HCT116 (cell line): ENCODE data around the gene BBS2.

Experiments used
- CBX3 ChIP-seq: IDR thresholded peaks from 2 replicates; pipeline ENCODE4 v1.6.1; 2012; ENCODE audit warnings: low read depth
- CEBPB ChIP-seq: IDR thresholded peaks from 2 replicates; pipeline ENCODE4 v1.6.1; 2012; ENCODE audit warnings: low read depth
- CTCF ChIP-seq, 3 experiments: fragments of 200-600 bp in 1 of 3; sonication (generic) in 1 of 3; IDR thresholded peaks in 2 of 3; conservative IDR thresholded peaks in 1 of 3; 2 replicates each; pipeline ENCODE4 v1.5.1; 2012 to 2017; ENCODE audit warnings: low read depth in 2 of 3, low read length in 2 of 3, antibody characterized with exemption in 1 of 3, borderline replicate concordance in 1 of 3, control low read depth in 1 of 3, mild to moderate bottlenecking in 1 of 3, mixed read lengths in 1 of 3, mixed run types in 1 of 3, moderate library complexity in 1 of 3; ENCODE audit not compliant: insufficient read depth in 1 of 3
- EZH2 ChIP-seq: fragments of 200-600 bp; sonication (generic); IDR thresholded peaks from 2 replicates; pipeline ENCODE4 v1.6.1; 2017; ENCODE audit warnings: antibody characterized with exemption, mixed run types
- EZH2phosphoT487 ChIP-seq: fragments of 200-600 bp; IDR thresholded peaks from 2 replicates; pipeline ENCODE4 v1.6.1; 2018; ENCODE audit warnings: antibody characterized with exemption, borderline replicate concordance
- JUND ChIP-seq: IDR thresholded peaks from 2 replicates; pipeline ENCODE4 v1.6.1; 2012
- POLR2A ChIP-seq: IDR thresholded peaks from 2 replicates; pipeline ENCODE4 v1.7.0; 2011; ENCODE audit warnings: borderline replicate concordance; ENCODE audit not compliant: insufficient read depth, insufficient read length; ENCODE audit errors: extremely low read depth
- POLR2AphosphoS5 ChIP-seq: IDR thresholded peaks from 2 replicates; pipeline ENCODE4 v1.6.1; 2011; ENCODE audit warnings: mild to moderate bottlenecking, low read depth, low read length, moderate library complexity
- RAD21 ChIP-seq: IDR thresholded peaks from 2 replicates; pipeline ENCODE4 v1.6.1; 2012; ENCODE audit warnings: low read depth, mild to moderate bottlenecking
- SRF ChIP-seq: IDR thresholded peaks from 2 replicates; pipeline ENCODE4 v1.6.1; 2012; ENCODE audit warnings: low read depth
- ZFX ChIP-seq: fragments of 450-650 bp; IDR thresholded peaks from 2 replicates; pipeline ENCODE4 v1.6.1; 2017
- ZNF274 ChIP-seq: fragments of 200-500 bp; sonication (Bioruptor generic); IDR thresholded peaks from 2 replicates; pipeline ENCODE4 v1.6.1; 2014; ENCODE audit warnings: mild to moderate bottlenecking, low read depth, low read length, inconsistent platforms

GRCh38 chr16:56561126-56561525 is 41.3 kb upstream of the BBS2 start:
- TF ChIP-seq CTCF (IDR thresholded peaks at IDR 0.05 in 2 of 3, conservative IDR thresholded peaks at IDR 0.05 in 1 of 3; ENCODE audit: borderline replicate concordance in 1 of 3, insufficient read depth in 1 of 3, low read depth in 2 of 3, low read length in 2 of 3), result no peak
- no peak for TF ChIP-seq EZH2phosphoT487
- TF ChIP-seq ZFX, result no peak
- no peak for TF ChIP-seq POLR2A
- TF ChIP-seq EZH2, result no peak
- no peak for TF ChIP-seq RAD21
- no peak for TF ChIP-seq JUND
- TF ChIP-seq SRF, result no peak
- TF ChIP-seq CBX3, result no peak
- TF ChIP-seq ZNF274, result no peak
- no peak for TF ChIP-seq CEBPB
- TF ChIP-seq POLR2AphosphoS5, result no peak
